Caco-2 (cell line): ENCODE measurements around the gene PIP5KL1. TPM values are rescaled to one million over a fixed set of nuclear protein-coding genes. Genes with fewer than 3 reads are reported as not detected.

Experiments used
- BruUV-seq: library from RNA; stranded (reverse); fragments of 400-500 nt; replicated peaks from 2 replicates; lab custom pipeline; 2021; lab: Mats Ljungman, UMichigan
- CTCF ChIA-PET: fragments of 300-600 bp; sonication (Branson Sonifier 250); formaldehyde crosslinking; loops from one replicate; lab custom pipeline; 2022; ENCODE audit warnings: antibody characterized with exemption; lab: Charles Lee
- POLR2A ChIA-PET: fragments of 300-600 bp; sonication (Branson Sonifier 250); formaldehyde crosslinking; loops from one replicate; lab custom pipeline; 2022; ENCODE audit warnings: antibody characterized with exemption; lab: Charles Lee
- DNase-seq, 2 experiments: peaks; one replicate each; pipeline versions ENCODE4 v3.0.0 to v3.0.0-alpha.2; 2020 to 2022
- H3K27me3 ChIP-seq: replicated peaks from 2 replicates; pipeline ENCODE4 v1.6.0; 2011; ENCODE audit warnings: low read length; ENCODE audit not compliant: control insufficient read depth, insufficient read depth
- H3K36me3 ChIP-seq: 2 replicates; pipeline ENCODE4 v1.5.1; 2011; ENCODE audit warnings: low read length; ENCODE audit not compliant: control insufficient read depth, insufficient read depth
- H3K4me1 ChIP-seq: fragments of 250-450 bp; sonication (Bioruptor Pico); 2 replicates; pipeline ENCODE4 v1.5.1; 2020; ENCODE audit warnings: mild to moderate bottlenecking
- H3K4me3 ChIP-seq: 2 replicates; pipeline ENCODE4 v1.5.1; 2011; ENCODE audit warnings: low read depth, mild to moderate bottlenecking, control low read depth, low read length
- H3K9me3 ChIP-seq: fragments of 250-450 bp; sonication (Bioruptor Pico); 2 replicates; pipeline ENCODE4 v1.5.1; 2020; ENCODE audit warnings: mild to moderate bottlenecking, moderate library complexity
- H3K27ac Mint-ChIP-seq: one replicate; pipeline ENCODE4 v1.8.0; 2022; ENCODE audit warnings: mixed read lengths; ENCODE audit not compliant: unreplicated experiment
- H3K27me3 Mint-ChIP-seq: one replicate; pipeline ENCODE4 v1.8.0; 2022; ENCODE audit warnings: mixed read lengths; ENCODE audit not compliant: insufficient read depth, unreplicated experiment
- H3K36me3 Mint-ChIP-seq: one replicate; pipeline ENCODE4 v1.8.0; 2022; ENCODE audit warnings: mild to moderate bottlenecking, mixed read lengths; ENCODE audit not compliant: insufficient read depth, unreplicated experiment
- H3K4me1 Mint-ChIP-seq: one replicate; pipeline ENCODE4 v1.8.0; 2022; ENCODE audit warnings: low read depth, mixed read lengths; ENCODE audit not compliant: unreplicated experiment
- H3K4me3 Mint-ChIP-seq: one replicate; pipeline ENCODE4 v1.8.0; 2022; ENCODE audit warnings: mild to moderate bottlenecking, moderate library complexity, mixed read lengths; ENCODE audit not compliant: unreplicated experiment
- H3K9me3 Mint-ChIP-seq: one replicate; pipeline ENCODE4 v1.8.0; 2022; ENCODE audit warnings: mixed read lengths; ENCODE audit not compliant: unreplicated experiment
- intact Hi-C: fragments of 100-400 bp; cut with micrococcal nuclease; formaldehyde crosslinking; loops from one replicate; pipeline ENCODE4 v1.10.0; 2022; ENCODE audit not compliant: unreplicated experiment
- total RNA-seq: library from RNA; stranded (reverse); gene quantifications from 2 replicates; pipeline ENCODE4 v1.2.3, GENCODE V29; 2022
- TF ChIP-seq, protein P1 (sequence below), 2 experiments: fragments of 200-600 bp in 1 of 2; IDR thresholded peaks; 1 replicate in 1 of 2; 2 replicates in 1 of 2; pipeline versions ENCODE4 v1.5.1 to v1.8.0; 2011 to 2022; ENCODE audit warnings: antibody characterized with exemption in 1 of 2, control low read depth in 1 of 2, inconsistent platforms in 1 of 2, low read depth in 1 of 2, low read length in 1 of 2, mild to moderate bottlenecking in 1 of 2, moderate library complexity in 1 of 2; ENCODE audit not compliant: insufficient read depth in 1 of 2, severe bottlenecking in 1 of 2, unreplicated experiment in 1 of 2

The PIP5KL1 gene
- total RNA-seq, 1 experiment from 2014 or later = 2.3 TPM

DNA sequence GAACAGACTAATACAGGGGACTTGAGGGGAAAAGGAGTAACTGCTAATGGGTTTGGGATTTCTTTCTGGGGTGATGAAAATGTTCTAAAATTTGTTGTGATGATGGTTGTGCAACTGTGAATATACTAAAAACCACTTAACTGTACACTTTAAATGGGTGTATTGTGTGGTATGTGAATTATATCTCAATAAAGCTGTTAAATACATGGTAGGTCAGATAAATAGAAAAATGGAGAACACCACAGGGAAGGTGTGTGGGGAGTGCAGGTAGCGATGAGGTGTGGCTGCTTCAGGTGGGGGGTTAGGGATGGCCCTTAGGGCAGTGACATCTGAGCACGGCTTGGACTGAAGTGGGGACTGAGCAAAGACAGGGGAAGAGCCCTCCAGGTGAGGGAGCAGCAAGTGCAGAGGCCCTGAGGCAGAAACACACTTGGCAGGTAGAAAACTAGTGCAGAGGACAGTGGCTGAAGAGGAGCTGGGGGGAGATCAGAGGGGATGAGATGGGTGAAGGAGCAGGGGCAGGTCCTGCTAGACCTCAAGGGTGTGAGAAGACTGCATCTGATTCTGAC is 29.3 kb upstream of the PIP5KL1 start:
- CTCF ChIA-PET = interaction anchor here (0.6 to 1.0 kb wide), 2 partner anchors 17 to 18 kb away, joined by 3 to 4 read pairs; no protein-coding TSS in a partner anchor
- Histone ChIP-seq H3K4me3 (no peak overlapping the region), H3K27me3 (no peaks in the 10 kb centered on the region), H3K36me3 (no peaks in the 10 kb centered on the region), H3K4me1 (peaks cover 18% of the 10 kb centered on the region), H3K9me3 (peaks cover 6% of the 10 kb centered on the region)
- peak overlapping the region; percentile 1 for H3K27ac Mint-ChIP-seq
- peaks cover 30% of the 10 kb centered on the region for H3K36me3 Mint-ChIP-seq
- H3K4me1 Mint-ChIP-seq = peaks cover 17% of the 10 kb centered on the region
- no TSS peak for BruUV-seq
- no peak overlapping the region for H3K4me3 Mint-ChIP-seq
- no peak for DNase-seq
- H3K9me3 Mint-ChIP-seq = no peaks in the 10 kb centered on the region
- H3K27me3 Mint-ChIP-seq = no peaks in the 10 kb centered on the region
- intact Hi-C loops = loop anchor here (5.0 kb wide), 1 partner anchor 157 kb away; no protein-coding TSS in a partner anchor
- TF ChIP-seq, protein P1, sequence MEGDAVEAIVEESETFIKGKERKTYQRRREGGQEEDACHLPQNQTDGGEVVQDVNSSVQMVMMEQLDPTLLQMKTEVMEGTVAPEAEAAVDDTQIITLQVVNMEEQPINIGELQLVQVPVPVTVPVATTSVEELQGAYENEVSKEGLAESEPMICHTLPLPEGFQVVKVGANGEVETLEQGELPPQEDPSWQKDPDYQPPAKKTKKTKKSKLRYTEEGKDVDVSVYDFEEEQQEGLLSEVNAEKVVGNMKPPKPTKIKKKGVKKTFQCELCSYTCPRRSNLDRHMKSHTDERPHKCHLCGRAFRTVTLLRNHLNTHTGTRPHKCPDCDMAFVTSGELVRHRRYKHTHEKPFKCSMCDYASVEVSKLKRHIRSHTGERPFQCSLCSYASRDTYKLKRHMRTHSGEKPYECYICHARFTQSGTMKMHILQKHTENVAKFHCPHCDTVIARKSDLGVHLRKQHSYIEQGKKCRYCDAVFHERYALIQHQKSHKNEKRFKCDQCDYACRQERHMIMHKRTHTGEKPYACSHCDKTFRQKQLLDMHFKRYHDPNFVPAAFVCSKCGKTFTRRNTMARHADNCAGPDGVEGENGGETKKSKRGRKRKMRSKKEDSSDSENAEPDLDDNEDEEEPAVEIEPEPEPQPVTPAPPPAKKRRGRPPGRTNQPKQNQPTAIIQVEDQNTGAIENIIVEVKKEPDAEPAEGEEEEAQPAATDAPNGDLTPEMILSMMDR (IDR thresholded peaks at IDR 0.05; ENCODE audit: insufficient read depth in 1 of 2, low read depth in 1 of 2, low read length in 1 of 2, severe bottlenecking in 1 of 2, unreplicated experiment in 1 of 2) = no peak
- POLR2A ChIA-PET = no interaction called here

DNA sequence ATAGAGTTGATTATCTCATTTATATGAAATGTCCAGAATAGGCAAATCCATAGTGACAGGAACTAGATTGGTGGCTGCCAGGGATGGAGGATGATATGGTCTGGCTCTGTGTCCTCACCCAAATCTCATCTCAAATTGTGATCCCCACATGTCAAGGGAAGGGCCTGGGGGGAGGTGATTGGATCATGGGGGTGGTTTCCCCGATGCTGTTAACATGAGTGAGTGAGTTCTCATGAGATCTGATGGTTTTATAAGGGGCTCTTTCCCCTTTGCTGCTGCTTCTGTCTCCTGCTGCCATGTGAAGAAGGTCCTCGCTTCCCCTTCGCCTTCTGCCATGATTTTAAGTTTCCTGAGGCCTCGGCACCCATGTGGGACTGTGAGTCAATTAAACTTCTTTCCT is 28.8 kb upstream of the PIP5KL1 start:
- Mint-ChIP-seq H3K4me3 (no peak overlapping the region), H3K27me3 (no peaks in the 10 kb centered on the region), H3K27ac (peak overlapping the region; percentile 1), H3K4me1 (peaks cover 17% of the 10 kb centered on the region), H3K9me3 (no peaks in the 10 kb centered on the region), H3K36me3 (peaks cover 30% of the 10 kb centered on the region)
- Histone ChIP-seq H3K27me3 (no peaks in the 10 kb centered on the region), H3K4me1 (peaks cover 20% of the 10 kb centered on the region), H3K4me3 (no peak overlapping the region), H3K9me3 (peaks cover 6% of the 10 kb centered on the region), H3K36me3 (no peaks in the 10 kb centered on the region)
- intact Hi-C loops = loop anchor here (5.0 kb wide), 1 partner anchor 158 kb away; no protein-coding TSS in a partner anchor
- CTCF ChIA-PET = no interaction called here
- BruUV-seq = no TSS peak
- TF ChIP-seq, protein P1 (IDR thresholded peaks at IDR 0.05; ENCODE audit: insufficient read depth in 1 of 2, low read depth in 1 of 2, low read length in 1 of 2, severe bottlenecking in 1 of 2, unreplicated experiment in 1 of 2) = no peak
- POLR2A ChIA-PET = no interaction called here
- DNase-seq = no peak

DNA sequence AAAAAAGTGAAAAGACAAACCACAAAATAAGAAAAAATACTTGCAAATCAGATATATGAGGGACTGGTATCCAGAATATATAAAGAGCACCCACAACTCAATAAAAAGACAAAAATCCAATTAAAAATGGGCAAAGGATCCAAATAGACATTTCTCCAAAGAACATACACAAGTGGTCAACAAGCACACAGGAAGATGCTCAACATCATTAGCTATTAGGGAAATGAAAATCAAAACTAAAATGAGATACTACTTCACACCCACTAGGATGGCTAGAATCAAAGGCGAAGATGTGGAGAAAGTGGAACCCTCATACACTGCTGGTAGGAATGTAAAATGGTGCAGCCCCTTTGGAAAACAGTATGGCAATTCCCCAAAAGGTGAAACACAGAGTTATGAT is 28.2 kb upstream of the PIP5KL1 start:
- ChIA-PET POLR2A (no interaction called here), CTCF (no interaction called here)
- H3K9me3 ChIP-seq = peaks cover 6% of the 10 kb centered on the region
- Mint-ChIP-seq H3K27me3 (no peaks in the 10 kb centered on the region), H3K36me3 (peaks cover 26% of the 10 kb centered on the region), H3K4me1 (peaks cover 17% of the 10 kb centered on the region), H3K9me3 (no peaks in the 10 kb centered on the region), H3K4me3 (no peak overlapping the region), H3K27ac (no peak overlapping the region)
- peaks cover 20% of the 10 kb centered on the region for H3K4me1 ChIP-seq
- intact Hi-C loops = loop anchor here (5.0 kb wide), 1 partner anchor 159 kb away; no protein-coding TSS in a partner anchor
- H3K4me3 ChIP-seq = no peak overlapping the region
- BruUV-seq = no TSS peak
- H3K36me3 ChIP-seq = no peaks in the 10 kb centered on the region
- no peak for DNase-seq
- TF ChIP-seq, protein P1 (IDR thresholded peaks at IDR 0.05; ENCODE audit: insufficient read depth in 1 of 2, low read depth in 1 of 2, low read length in 1 of 2, severe bottlenecking in 1 of 2, unreplicated experiment in 1 of 2) = no peak
- no peaks in the 10 kb centered on the region for H3K27me3 ChIP-seq
